Measurements from ENCODE around the gene NLRC5.
"Not testable (repeated sequence)": the region's sequence is repeated elsewhere in the genome, so short reads cannot be mapped to it uniquely, and the experiment has no call there.

The NLRC5 gene

DNA sequence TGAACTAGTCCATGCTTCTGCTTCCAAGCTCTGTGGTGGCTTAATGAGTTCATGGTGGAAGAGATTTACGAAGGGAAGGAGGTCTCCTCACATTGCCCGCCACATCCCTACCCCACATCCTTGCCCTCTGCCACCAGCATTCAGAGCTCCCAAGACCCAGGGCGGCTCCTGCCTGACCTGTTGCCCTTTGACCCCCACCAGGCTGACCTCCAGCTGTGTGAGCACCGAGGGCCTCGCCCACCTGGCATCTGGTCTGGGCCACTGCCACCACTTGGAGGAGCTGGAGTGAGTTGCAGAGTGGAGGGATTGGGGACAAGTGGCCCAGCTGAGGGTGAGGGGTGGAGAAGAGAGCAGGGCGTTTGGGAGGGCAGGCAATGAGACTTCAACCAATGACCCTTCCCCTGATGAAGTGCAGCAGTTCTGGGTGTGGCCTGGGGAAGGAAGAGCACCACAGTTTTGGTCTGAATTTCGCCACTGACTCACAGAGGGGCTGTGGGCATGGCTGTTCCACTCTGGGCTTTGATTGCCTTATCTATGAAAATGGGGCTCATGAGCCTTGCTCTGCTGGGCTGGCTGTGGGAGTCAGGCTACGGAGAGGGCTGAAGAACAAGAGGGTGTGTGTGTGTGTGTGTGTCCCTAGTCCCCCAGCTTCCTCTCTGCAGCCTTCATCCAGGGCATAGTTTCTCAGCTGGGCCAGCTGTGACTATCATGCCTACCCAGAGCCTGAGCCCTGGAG, 80.4 kb downstream of the NLRC5 start:
- Histone ChIP-seq H3K9ac (ENCODE audit: low read depth, low read length) (no peak overlapping the region), H3K27ac (ENCODE audit: low read depth, low read length) (no peak overlapping the region), H3K4me1 (ENCODE audit: control insufficient read depth, insufficient read depth, low read length) (no peaks in the 10 kb centered on the region)

DNA sequence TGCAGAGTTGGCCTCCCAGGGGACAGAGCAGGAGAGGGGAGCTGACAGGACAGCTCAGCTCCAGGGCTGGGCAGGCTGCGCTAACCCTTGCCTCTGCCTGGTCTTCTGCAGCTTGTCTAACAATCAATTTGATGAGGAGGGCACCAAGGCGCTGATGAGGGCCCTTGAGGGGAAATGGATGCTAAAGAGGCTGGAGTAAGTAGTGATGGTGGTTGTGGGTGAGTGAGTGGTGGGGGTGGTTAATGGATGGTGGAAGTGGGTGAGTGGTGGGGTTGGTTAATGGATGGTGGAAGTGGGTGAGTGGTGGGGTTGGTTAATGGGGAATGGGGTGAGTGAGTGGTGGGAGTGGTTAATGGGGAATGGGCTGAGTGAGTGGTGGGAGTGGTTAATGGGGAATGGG, 81.1 kb downstream of the NLRC5 start:
- no peaks in the 10 kb centered on the region for H3K4me1 ChIP-seq (ENCODE audit: control insufficient read depth, insufficient read depth, low read length)
- H3K27ac ChIP-seq (ENCODE audit: low read depth, low read length) = no peak overlapping the region
- no peak overlapping the region for H3K9ac ChIP-seq (ENCODE audit: low read depth, low read length)
- no peaks in the 10 kb centered on the region; the same call in 1 of the 2 replicates for H3K27me3 ChIP-seq (ENCODE audit: control insufficient read depth, insufficient read depth, low read length)
- no peak overlapping the region for H3K4me3 ChIP-seq (ENCODE audit: low read depth, low read length)
- no peaks in the 10 kb centered on the region for H3K9me3 ChIP-seq (ENCODE audit: control insufficient read depth, insufficient read depth, low read length)
- no peaks in the 10 kb centered on the region for H3K36me3 ChIP-seq (ENCODE audit: control insufficient read depth, insufficient read depth, low read length)

More for the DNA sequence above, 80.4 kb downstream of the NLRC5 start:
- Histone ChIP-seq H3K36me3 (ENCODE audit: control insufficient read depth, insufficient read depth, low read length) (no peaks in the 10 kb centered on the region), H3K9me3 (ENCODE audit: control insufficient read depth, insufficient read depth, low read length) (no peaks in the 10 kb centered on the region), H3K27me3 (ENCODE audit: control insufficient read depth, insufficient read depth, low read length) (no peaks in the 10 kb centered on the region; the same call in 1 of the 2 replicates), H3K4me3 (ENCODE audit: low read depth, low read length) (no peak overlapping the region)

DNA sequence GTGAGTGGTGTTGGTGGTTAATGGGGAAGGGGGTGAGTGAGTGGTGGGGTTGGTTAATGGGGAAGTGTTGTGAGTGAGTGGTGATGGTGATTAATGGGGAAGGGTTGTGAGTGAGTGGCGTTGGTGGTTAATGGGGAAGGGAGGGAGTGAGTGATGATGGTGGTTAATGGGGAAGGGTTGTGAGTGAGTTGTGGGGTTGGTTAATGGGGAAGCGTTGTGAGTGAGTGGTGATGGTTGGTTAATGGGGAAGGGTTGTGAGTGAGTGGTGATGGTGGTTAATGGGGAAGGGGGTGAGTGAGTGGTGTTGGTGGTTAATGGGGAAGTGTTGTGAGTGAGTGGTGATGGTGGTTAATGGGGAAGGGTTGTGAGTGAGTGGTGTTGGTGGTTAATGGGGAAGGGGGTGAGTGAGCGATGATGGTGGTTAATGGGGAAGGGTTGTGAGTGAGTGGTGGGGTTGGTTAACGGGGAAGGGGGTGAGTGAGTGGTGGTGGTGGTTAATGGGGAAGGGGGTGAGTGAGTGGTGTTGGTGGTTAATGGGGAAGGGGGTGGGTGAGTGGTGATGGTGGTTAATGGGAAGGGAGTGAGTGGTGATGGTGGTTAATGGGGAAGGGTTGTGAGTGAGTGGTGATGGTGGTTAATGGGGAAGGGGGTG, 81.8 kb downstream of the NLRC5 start:
- H3K9me3 ChIP-seq (ENCODE audit: control insufficient read depth, insufficient read depth, low read length); H3K4me3 ChIP-seq (ENCODE audit: low read depth, low read length); H3K27ac ChIP-seq (ENCODE audit: low read depth, low read length); H3K4me1 ChIP-seq (ENCODE audit: control insufficient read depth, insufficient read depth, low read length); H3K9ac ChIP-seq (ENCODE audit: low read depth, low read length); H3K36me3 ChIP-seq (ENCODE audit: control insufficient read depth, insufficient read depth, low read length); H3K27me3 ChIP-seq (ENCODE audit: control insufficient read depth, insufficient read depth, low read length): not testable (repeated sequence)

DNA sequence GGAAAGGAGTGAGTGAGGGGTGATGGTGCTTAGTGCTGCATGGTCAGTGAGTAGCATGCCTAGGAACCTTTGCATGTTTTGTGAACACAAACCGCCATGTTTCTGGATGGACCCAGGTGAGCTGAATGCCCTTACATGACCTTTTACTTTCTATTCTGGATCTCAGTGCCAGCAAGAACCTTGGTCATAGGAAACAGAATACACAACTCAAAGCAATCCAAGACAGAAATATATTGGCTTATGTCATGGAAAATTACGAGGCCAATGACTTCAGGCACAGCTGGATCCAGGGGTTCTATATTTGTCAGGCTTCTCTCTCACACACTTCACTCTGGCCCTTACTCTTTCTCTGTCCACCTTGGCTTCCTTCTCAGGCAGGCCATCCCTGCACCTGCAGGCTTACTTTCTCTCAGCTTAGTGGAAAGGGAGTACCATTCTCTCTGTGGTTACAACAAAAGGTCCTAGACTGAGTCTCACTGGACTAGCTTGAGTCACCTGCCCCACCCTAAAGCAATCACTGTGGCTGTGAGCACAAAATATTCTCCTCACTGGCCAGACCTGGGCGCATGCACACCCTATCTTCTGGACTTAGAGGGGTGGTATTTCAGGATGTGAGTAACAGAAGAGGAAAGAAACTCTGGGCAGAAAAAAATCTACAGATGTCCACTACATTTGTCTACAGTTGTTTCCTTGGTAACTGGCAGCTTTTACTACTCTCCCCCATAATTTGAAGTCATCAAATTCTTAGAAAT, 82.7 kb downstream of the NLRC5 start:
- Histone ChIP-seq H3K4me3 (ENCODE audit: low read depth, low read length) (no peak overlapping the region), H3K27me3 (ENCODE audit: control insufficient read depth, insufficient read depth, low read length) (no peaks in the 10 kb centered on the region), H3K27ac (ENCODE audit: low read depth, low read length) (no peak overlapping the region), H3K9me3 (ENCODE audit: control insufficient read depth, insufficient read depth, low read length) (no peaks in the 10 kb centered on the region), H3K36me3 (ENCODE audit: control insufficient read depth, insufficient read depth, low read length) (no peaks in the 10 kb centered on the region), H3K9ac (ENCODE audit: low read depth, low read length) (no peak overlapping the region), H3K4me1 (ENCODE audit: control insufficient read depth, insufficient read depth, low read length) (no peaks in the 10 kb centered on the region)

DNA sequence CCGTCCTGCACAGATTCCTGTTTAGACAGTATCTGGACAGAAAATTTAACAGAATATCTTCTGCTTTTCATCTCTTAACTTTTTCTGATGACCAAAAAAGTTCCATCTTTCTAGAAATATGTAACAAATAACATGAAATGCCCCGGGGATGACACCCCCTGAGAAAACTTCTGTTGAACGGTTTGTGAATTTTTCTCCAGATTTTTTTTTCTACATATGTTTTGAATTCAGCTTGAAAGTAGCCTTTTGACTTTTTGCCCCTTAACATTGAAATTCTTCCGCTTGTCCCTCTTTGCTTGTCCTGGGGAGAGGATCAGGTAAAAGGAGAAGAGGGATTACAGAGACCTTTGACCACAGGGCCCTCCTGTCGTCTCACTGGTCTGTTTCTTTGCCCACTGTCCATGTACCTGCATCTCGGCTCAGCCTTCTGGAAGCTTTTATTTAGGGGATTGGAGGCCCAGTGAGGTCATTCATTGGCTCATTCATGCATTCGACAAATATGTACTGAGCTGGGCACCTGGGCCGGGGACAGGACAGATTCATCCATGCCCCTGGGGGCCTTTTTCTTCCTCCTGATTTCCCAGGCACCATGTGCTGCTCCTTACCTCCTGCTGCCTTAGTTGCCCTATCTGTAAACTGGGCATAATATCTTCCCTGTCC, 83.4 kb downstream of the NLRC5 start:
- no peak overlapping the region for H3K27ac ChIP-seq (ENCODE audit: low read depth, low read length)
- no peaks in the 10 kb centered on the region for H3K27me3 ChIP-seq (ENCODE audit: control insufficient read depth, insufficient read depth, low read length)
- H3K9ac ChIP-seq (ENCODE audit: low read depth, low read length) = no peak overlapping the region
- H3K36me3 ChIP-seq (ENCODE audit: control insufficient read depth, insufficient read depth, low read length) = no peaks in the 10 kb centered on the region
- H3K4me3 ChIP-seq (ENCODE audit: low read depth, low read length) = no peak overlapping the region
- no peaks in the 10 kb centered on the region for H3K4me1 ChIP-seq (ENCODE audit: control insufficient read depth, insufficient read depth, low read length)
- no peaks in the 10 kb centered on the region for H3K9me3 ChIP-seq (ENCODE audit: control insufficient read depth, insufficient read depth, low read length)

DNA sequence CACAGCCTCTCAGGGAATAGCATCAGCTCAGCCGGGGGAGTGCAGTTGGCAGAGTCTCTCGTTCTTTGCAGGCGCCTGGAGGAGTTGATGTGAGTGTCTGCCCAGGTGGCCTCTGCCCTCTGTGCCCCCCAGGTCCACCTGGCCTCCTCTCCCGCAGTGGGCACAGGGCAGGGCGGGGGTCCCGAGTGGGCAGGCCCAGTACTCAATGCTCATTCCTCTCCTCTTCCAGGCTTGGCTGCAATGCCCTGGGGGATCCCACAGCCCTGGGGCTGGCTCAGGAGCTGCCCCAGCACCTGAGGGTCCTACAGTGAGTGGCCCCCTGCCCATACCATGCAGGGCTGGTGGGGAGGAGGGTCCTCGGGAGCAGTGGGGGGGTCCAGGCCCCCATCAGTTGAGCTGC, 88.4 kb downstream of the NLRC5 start:
- H3K4me3 ChIP-seq (ENCODE audit: low read depth, low read length) = no peak overlapping the region
- H3K36me3 ChIP-seq (ENCODE audit: control insufficient read depth, insufficient read depth, low read length) = no peaks in the 10 kb centered on the region
- no peaks in the 10 kb centered on the region for H3K4me1 ChIP-seq (ENCODE audit: control insufficient read depth, insufficient read depth, low read length)
- H3K27ac ChIP-seq (ENCODE audit: low read depth, low read length) = no peak overlapping the region
- no peaks in the 10 kb centered on the region for H3K27me3 ChIP-seq (ENCODE audit: control insufficient read depth, insufficient read depth, low read length)
- no peaks in the 10 kb centered on the region for H3K9me3 ChIP-seq (ENCODE audit: control insufficient read depth, insufficient read depth, low read length)
- no peak overlapping the region for H3K9ac ChIP-seq (ENCODE audit: low read depth, low read length)

DNA sequence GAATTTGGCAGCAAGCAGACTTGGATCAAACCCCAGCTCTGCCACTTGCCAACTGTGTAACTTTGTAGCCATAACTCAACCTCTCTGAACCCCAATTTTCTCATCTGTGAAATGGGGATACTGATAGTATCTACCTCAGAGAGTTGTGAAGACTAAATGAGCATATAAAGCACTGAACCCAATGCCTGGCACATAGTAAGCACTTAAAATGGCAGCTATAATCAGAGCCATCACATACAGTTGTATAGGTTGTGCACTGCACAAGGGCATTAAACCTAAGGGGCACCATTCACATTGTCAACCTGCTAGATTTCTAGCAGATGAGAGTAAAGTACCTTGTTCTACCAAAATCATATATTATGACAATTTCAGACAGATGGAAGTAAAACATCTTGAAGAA, 92.4 kb downstream of the NLRC5 start:
- no peaks in the 10 kb centered on the region for H3K9me3 ChIP-seq (ENCODE audit: control insufficient read depth, insufficient read depth, low read length)
- no peak overlapping the region for H3K4me3 ChIP-seq (ENCODE audit: low read depth, low read length)
- H3K9ac ChIP-seq (ENCODE audit: low read depth, low read length) = no peak overlapping the region
- no peaks in the 10 kb centered on the region for H3K4me1 ChIP-seq (ENCODE audit: control insufficient read depth, insufficient read depth, low read length)
- no peaks in the 10 kb centered on the region for H3K27me3 ChIP-seq (ENCODE audit: control insufficient read depth, insufficient read depth, low read length)
- H3K36me3 ChIP-seq (ENCODE audit: control insufficient read depth, insufficient read depth, low read length) = no peaks in the 10 kb centered on the region
- no peak overlapping the region for H3K27ac ChIP-seq (ENCODE audit: low read depth, low read length)

DNA sequence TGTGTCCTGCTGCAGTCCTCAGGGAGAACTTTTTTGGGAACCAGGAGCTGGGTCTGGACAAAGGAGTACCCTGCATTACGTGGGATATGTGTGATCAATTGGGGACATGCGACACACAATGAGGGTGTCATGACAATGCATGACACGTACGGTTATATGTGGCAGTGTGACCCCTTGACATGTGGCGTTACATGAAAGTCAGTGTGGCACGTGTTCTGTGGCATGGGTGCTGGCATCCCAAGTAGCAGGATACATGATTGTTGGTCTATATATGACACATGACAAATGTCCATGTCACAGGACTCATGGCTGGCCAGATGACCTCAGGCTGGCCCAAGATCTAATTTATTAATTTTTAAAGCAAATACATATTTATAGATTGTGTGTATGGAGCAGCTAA, 93.3 kb downstream of the NLRC5 start:
- H3K27ac ChIP-seq (ENCODE audit: low read depth, low read length) = no peak overlapping the region
- H3K4me3 ChIP-seq (ENCODE audit: low read depth, low read length) = no peak overlapping the region
- H3K9ac ChIP-seq (ENCODE audit: low read depth, low read length) = no peak overlapping the region
- H3K27me3 ChIP-seq (ENCODE audit: control insufficient read depth, insufficient read depth, low read length) = no peaks in the 10 kb centered on the region
- H3K36me3 ChIP-seq (ENCODE audit: control insufficient read depth, insufficient read depth, low read length) = no peaks in the 10 kb centered on the region
- no peaks in the 10 kb centered on the region for H3K4me1 ChIP-seq (ENCODE audit: control insufficient read depth, insufficient read depth, low read length)
- no peaks in the 10 kb centered on the region for H3K9me3 ChIP-seq (ENCODE audit: control insufficient read depth, insufficient read depth, low read length)

DNA sequence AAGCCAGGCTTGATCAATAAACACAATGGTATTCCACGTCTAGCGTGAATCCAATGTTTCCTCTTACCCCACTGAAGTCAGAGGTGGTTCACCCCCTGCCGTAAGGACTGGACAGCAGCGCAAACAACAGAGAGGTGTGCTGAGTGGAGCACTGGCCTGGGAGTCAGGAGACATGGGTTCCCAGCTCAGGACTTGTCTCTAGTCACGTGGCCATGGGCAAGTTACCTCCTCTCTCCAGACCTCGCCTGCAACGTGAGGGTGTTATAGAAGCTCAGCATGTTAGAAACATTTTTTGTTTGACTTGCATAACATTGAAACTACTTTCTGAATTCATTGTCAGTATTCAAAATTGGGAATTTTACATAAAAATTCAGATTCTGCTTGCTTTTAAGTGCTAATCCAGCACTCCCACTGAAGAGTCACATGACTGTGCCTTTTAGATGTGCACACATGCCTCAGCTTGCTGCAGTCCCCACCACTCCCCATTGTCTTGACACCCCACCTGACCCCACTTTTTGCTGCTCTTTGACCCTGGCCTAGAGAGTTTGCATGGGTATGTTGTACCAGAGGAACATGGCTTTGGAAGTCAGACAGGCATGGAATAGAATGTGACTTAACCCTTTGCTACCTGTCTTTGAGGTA, 94.2 kb downstream of the NLRC5 start:
- Histone ChIP-seq H3K36me3 (ENCODE audit: control insufficient read depth, insufficient read depth, low read length) (no peaks in the 10 kb centered on the region), H3K4me3 (ENCODE audit: low read depth, low read length) (no peak overlapping the region), H3K9me3 (ENCODE audit: control insufficient read depth, insufficient read depth, low read length) (no peaks in the 10 kb centered on the region), H3K27ac (ENCODE audit: low read depth, low read length) (no peak overlapping the region), H3K27me3 (ENCODE audit: control insufficient read depth, insufficient read depth, low read length) (no peaks in the 10 kb centered on the region), H3K4me1 (ENCODE audit: control insufficient read depth, insufficient read depth, low read length) (no peaks in the 10 kb centered on the region), H3K9ac (ENCODE audit: low read depth, low read length) (no peak overlapping the region)

DNA sequence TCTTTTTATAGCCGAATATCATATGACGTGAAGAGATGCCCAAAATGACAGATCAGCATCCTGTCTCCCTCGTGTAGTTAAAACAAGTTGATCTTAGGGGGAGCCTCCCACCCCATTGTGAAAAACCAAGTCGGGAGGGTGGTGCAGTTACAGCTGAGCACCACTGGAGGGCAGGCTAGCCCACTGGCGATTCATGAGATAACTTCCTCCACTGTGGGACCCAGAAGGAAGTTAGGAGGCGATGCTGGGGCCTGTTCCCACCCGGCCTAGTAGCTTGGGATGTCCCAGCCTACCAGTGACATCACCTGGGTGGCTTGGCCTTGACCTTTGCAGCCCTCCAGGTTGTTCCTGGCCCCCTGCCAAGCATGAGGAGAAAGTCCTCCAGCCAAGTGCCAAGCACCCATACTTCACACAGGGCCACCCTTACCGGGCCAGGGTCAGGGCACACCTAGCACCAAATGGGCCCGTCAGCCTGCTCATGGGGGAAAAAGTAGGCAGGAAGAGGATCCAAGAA, 95.0 kb downstream of the NLRC5 start:
- Histone ChIP-seq H3K4me3 (ENCODE audit: low read depth, low read length) (no peak overlapping the region), H3K36me3 (ENCODE audit: control insufficient read depth, insufficient read depth, low read length) (no peaks in the 10 kb centered on the region), H3K9ac (ENCODE audit: low read depth, low read length) (no peak overlapping the region), H3K4me1 (ENCODE audit: control insufficient read depth, insufficient read depth, low read length) (no peaks in the 10 kb centered on the region), H3K27me3 (ENCODE audit: control insufficient read depth, insufficient read depth, low read length) (no peaks in the 10 kb centered on the region; the same call in 1 of the 2 replicates), H3K9me3 (ENCODE audit: control insufficient read depth, insufficient read depth, low read length) (no peaks in the 10 kb centered on the region), H3K27ac (ENCODE audit: low read depth, low read length) (no peak overlapping the region)
